ENCODE results near the gene ADAMTS2.
"Not testable (repeated sequence)": the region's sequence is repeated elsewhere in the genome, so short reads cannot be mapped to it uniquely, and the experiment has no call there.

The ADAMTS2 gene

GRCh38 chr5:179326122-179326927 is 18.9 kb downstream of the ADAMTS2 start:
- H3K36me3 ChIP-seq (ENCODE audit: control insufficient read depth, insufficient read depth, low read length): no peaks in the 10 kb centered on the region
- peaks cover 9% of the 10 kb centered on the region for H3K27me3 ChIP-seq (ENCODE audit: control insufficient read depth, insufficient read depth, low read length)
- H3K4me1 ChIP-seq (ENCODE audit: control insufficient read depth, insufficient read depth, low read length): no peaks in the 10 kb centered on the region
- no peaks in the 10 kb centered on the region for H3K9me3 ChIP-seq (ENCODE audit: control insufficient read depth, insufficient read depth, low read length)
- no peak overlapping the region for H3K9ac ChIP-seq (ENCODE audit: low read depth, low read length)
- H3K4me3 ChIP-seq (ENCODE audit: low read depth, low read length): peak overlapping the region; percentile 31

DNA sequence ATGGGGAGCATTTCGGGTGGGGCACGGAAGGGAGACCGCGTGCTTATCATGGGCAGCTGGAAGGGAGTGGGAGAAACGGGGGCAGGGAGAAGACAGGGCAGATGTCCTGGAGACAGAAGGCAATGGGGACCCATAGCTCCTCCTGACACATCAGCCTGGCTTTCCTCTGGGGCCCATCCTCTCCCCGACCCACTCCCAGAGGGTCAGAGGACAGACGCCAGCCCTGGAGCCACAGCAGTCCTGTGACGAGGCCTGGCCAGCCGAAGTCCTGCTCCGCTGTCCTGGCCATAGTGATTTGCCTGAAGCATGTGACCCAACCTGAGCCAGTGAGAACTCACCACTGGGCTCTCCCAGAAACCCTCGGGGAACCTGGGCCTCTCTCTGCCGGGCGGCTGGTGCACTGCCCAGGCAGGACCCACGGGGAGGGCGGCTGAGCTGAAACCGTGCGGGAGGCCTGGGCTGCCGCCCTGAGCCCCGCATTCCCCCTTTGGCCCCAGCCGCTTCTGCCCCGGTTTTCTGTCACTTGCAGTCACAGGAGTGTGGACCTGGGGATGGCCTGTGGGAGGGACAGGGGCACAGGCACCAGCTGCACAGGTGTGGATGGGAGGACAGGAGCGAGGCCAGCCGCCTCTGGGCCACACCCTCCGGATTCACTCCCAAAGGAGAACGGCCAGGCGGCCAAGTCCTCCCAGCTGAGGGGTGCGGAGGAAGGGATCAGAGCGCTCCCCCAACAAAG is 19.8 kb downstream of the ADAMTS2 start:
- no peak overlapping the region for H3K9ac ChIP-seq (ENCODE audit: low read depth, low read length)
- H3K4me3 ChIP-seq (ENCODE audit: low read depth, low read length): no peak overlapping the region
- H3K9me3 ChIP-seq (ENCODE audit: control insufficient read depth, insufficient read depth, low read length): no peaks in the 10 kb centered on the region
- H3K36me3 ChIP-seq (ENCODE audit: control insufficient read depth, insufficient read depth, low read length): no peaks in the 10 kb centered on the region
- no peaks in the 10 kb centered on the region for H3K4me1 ChIP-seq (ENCODE audit: control insufficient read depth, insufficient read depth, low read length)
- peaks cover 9% of the 10 kb centered on the region for H3K27me3 ChIP-seq (ENCODE audit: control insufficient read depth, insufficient read depth, low read length)

DNA sequence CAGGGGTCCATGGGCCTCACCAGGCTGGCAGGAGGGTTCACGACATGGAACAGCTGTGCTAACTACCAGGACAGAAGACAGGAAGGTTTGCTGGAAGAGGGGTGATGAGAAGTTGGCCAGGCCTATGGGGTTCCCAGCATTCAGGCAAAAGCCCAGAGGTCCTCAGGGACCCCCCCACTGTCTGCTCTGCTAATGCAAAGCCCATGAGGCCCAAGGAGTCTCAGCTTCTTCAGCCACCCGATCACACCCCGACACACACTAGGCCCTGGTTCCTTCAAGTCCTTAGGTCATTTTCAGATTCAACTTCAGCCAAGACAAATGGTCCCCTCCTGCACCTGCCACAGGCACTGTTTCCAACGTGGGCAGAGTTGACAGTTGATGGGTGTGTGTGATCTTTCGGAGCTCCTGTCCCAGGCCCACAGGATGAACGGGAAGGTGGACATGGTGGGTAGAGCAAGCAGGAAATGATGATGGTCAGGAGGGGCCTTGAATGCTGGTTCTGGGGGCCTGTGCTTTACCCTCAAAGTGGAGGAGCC is 20.4 kb downstream of the ADAMTS2 start:
- no peaks in the 10 kb centered on the region for H3K4me1 ChIP-seq (ENCODE audit: control insufficient read depth, insufficient read depth, low read length)
- peaks cover 9% of the 10 kb centered on the region for H3K27me3 ChIP-seq (ENCODE audit: control insufficient read depth, insufficient read depth, low read length)
- no peak overlapping the region for H3K9ac ChIP-seq (ENCODE audit: low read depth, low read length)
- no peaks in the 10 kb centered on the region for H3K36me3 ChIP-seq (ENCODE audit: control insufficient read depth, insufficient read depth, low read length)
- no peaks in the 10 kb centered on the region for H3K9me3 ChIP-seq (ENCODE audit: control insufficient read depth, insufficient read depth, low read length)
- H3K4me3 ChIP-seq (ENCODE audit: low read depth, low read length): no peak overlapping the region

DNA sequence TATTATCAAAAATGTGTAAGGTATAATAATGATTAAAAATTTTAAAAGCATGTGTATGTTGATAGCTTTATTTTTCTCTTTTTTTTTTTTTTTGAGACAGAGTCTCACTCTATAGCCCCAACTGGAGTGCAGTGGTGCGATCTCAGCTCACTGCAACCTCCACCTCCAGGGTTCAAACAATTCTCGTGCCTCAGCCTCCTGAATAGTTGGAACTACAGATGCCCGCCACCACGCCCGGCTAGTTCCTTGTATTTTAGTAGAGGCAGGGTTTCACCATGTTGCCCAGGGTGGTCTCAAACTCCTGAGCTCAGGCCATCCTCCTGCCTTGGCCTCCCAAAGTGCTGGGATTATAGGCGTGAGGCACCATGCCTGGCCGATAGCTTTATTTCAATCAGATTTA is 20.9 kb downstream of the ADAMTS2 start:
- H3K9ac ChIP-seq (ENCODE audit: low read depth, low read length); H3K4me1 ChIP-seq (ENCODE audit: control insufficient read depth, insufficient read depth, low read length); H3K4me3 ChIP-seq (ENCODE audit: low read depth, low read length); H3K36me3 ChIP-seq (ENCODE audit: control insufficient read depth, insufficient read depth, low read length); H3K9me3 ChIP-seq (ENCODE audit: control insufficient read depth, insufficient read depth, low read length); H3K27me3 ChIP-seq (ENCODE audit: control insufficient read depth, insufficient read depth, low read length): not testable (repeated sequence)

DNA sequence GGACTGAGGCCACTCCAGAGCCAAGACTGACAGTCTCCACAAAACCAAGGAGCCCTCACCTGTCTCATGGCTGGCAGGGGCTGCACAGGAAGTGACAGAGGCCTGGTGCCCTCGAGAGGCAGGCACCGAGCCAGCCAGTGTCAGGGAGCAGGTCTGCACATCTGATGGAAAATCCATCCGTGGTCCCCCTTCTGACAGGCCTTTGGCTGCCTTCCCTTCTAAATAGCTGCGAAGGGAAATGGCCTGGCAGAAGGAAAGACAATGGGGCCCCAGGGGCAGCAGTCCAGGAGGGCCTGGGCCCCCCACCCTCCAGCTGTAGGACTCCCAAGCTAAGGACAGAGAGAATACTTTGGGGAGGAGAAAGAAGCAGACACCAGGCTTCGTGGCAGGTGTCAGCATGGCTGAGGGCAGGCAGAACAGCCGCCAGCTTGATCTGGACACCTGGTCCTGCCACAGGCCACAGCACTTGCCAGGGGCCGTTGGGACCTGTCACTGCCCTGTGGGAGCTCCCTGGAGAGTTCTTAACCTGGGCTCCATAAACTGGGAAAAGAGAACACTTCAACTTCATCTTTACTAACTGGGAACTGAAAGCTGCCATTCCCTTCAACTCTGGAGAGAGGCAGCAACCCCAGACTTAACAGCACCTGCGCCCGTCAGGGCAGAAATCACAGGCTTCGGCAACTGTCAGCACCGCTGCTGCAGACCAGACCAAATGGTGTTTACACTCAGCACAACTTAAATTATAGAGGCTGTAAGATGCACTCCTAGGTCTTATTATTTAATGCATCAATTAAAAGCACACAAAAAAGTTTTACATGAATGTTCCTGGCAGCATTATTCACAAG is 22.0 kb downstream of the ADAMTS2 start:
- Histone ChIP-seq H3K36me3 (ENCODE audit: control insufficient read depth, insufficient read depth, low read length) (no peaks in the 10 kb centered on the region), H3K9ac (ENCODE audit: low read depth, low read length) (no peak overlapping the region), H3K27me3 (ENCODE audit: control insufficient read depth, insufficient read depth, low read length) (peaks cover 9% of the 10 kb centered on the region), H3K9me3 (ENCODE audit: control insufficient read depth, insufficient read depth, low read length) (no peaks in the 10 kb centered on the region), H3K4me1 (ENCODE audit: control insufficient read depth, insufficient read depth, low read length) (no peaks in the 10 kb centered on the region), H3K4me3 (ENCODE audit: low read depth, low read length) (no peak overlapping the region)

DNA sequence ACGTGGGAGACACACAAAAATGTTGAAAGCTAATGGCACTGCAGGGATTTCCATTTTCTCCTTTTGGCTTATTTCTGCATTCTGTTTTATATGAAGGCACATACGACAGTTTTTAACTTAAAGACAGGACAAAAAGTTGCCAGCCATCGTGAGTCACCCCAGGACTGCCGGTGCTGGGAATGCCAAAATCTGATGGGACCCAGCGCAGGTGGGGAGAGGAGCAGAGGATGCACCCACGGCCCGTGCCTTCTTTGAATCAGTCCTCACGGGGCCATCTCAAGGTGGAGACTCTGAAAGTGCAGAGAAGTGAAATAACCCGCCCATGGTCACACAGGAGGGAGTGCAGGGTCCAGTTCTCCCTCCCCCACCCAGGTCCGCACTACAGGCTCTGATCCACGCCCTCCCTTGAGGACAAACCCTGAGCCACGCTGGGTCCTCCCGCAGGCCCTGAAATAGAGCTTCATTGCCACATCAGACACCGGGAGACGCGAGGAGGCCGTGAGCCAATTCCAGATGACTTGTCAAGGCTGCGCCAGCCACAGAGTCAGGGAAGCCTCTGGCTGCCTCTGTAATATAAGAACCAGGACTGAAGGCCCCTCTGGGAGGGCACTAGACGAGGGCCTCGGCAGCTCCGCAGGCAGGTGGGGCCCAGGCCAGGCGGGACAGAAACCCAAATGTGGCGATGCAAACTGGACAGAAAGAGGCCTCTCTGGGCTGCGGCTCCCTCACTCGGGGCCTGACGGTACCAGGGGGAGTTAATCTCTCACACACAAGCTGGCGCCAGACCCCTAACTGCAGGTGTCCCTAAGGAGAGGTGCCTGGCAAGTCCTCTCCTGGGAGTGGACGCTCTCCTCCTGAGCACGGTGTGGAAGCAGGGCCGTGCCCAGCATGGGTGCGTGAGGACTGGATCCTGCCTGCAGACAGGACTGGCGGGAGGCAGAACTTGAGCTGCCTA is 22.9 kb downstream of the ADAMTS2 start:
- H3K9ac ChIP-seq (ENCODE audit: low read depth, low read length): no peak overlapping the region
- H3K9me3 ChIP-seq (ENCODE audit: control insufficient read depth, insufficient read depth, low read length): no peaks in the 10 kb centered on the region
- H3K4me3 ChIP-seq (ENCODE audit: low read depth, low read length): no peak overlapping the region
- H3K36me3 ChIP-seq (ENCODE audit: control insufficient read depth, insufficient read depth, low read length): no peaks in the 10 kb centered on the region
- H3K4me1 ChIP-seq (ENCODE audit: control insufficient read depth, insufficient read depth, low read length): no peaks in the 10 kb centered on the region
- H3K27me3 ChIP-seq (ENCODE audit: control insufficient read depth, insufficient read depth, low read length): peaks cover 6% of the 10 kb centered on the region

GRCh38 chr5:179321206-179321987 is 23.9 kb downstream of the ADAMTS2 start:
- H3K9ac ChIP-seq (ENCODE audit: low read depth, low read length): no peak overlapping the region
- no peak overlapping the region for H3K4me3 ChIP-seq (ENCODE audit: low read depth, low read length)
- H3K36me3 ChIP-seq (ENCODE audit: control insufficient read depth, insufficient read depth, low read length): no peaks in the 10 kb centered on the region
- H3K27me3 ChIP-seq (ENCODE audit: control insufficient read depth, insufficient read depth, low read length): no peaks in the 10 kb centered on the region
- no peaks in the 10 kb centered on the region for H3K9me3 ChIP-seq (ENCODE audit: control insufficient read depth, insufficient read depth, low read length)
- H3K4me1 ChIP-seq (ENCODE audit: control insufficient read depth, insufficient read depth, low read length): no peaks in the 10 kb centered on the region

DNA sequence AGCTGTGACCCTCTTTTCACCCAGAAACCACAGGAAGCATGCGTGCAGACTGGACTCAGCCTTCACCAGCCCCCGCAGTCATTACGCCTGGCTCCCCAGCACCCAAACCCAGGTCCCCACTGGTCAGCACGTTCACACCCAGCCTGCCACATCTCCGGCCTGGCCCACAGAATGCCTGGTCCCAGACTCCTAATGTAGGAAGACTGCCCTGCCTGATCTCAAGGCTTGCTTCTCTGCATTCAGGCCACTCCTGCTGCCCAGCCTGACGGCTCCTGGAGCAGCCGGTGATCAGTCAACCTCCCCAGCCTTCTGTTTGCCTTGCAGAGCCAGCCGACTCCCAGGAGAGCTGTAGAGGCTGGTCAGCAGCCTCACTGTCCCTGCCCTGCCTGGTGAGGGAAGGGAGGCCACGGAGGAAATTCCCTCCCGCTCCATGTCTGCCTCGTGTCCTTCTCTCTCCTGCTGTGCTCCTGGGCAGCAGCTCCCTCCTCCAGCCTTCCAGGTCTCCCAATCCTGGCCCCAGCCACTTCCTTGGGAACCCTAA is 25.4 kb downstream of the ADAMTS2 start:
- Histone ChIP-seq H3K4me1 (ENCODE audit: control insufficient read depth, insufficient read depth, low read length) (no peaks in the 10 kb centered on the region), H3K36me3 (ENCODE audit: control insufficient read depth, insufficient read depth, low read length) (no peaks in the 10 kb centered on the region), H3K27me3 (ENCODE audit: control insufficient read depth, insufficient read depth, low read length) (no peaks in the 10 kb centered on the region), H3K9ac (ENCODE audit: low read depth, low read length) (no peak overlapping the region), H3K4me3 (ENCODE audit: low read depth, low read length) (no peak overlapping the region), H3K9me3 (ENCODE audit: control insufficient read depth, insufficient read depth, low read length) (no peaks in the 10 kb centered on the region)

GRCh38 chr5:179319123-179319522 is 26.1 kb downstream of the ADAMTS2 start:
- Histone ChIP-seq H3K4me1 (ENCODE audit: control insufficient read depth, insufficient read depth, low read length) (no peaks in the 10 kb centered on the region), H3K9me3 (ENCODE audit: control insufficient read depth, insufficient read depth, low read length) (no peaks in the 10 kb centered on the region), H3K27me3 (ENCODE audit: control insufficient read depth, insufficient read depth, low read length) (no peaks in the 10 kb centered on the region), H3K9ac (ENCODE audit: low read depth, low read length) (no peak overlapping the region), H3K4me3 (ENCODE audit: low read depth, low read length) (no peak overlapping the region), H3K36me3 (ENCODE audit: control insufficient read depth, insufficient read depth, low read length) (no peaks in the 10 kb centered on the region)

GRCh38 chr5:179318221-179318955 is 26.9 kb downstream of the ADAMTS2 start:
- H3K4me1 ChIP-seq (ENCODE audit: control insufficient read depth, insufficient read depth, low read length): no peaks in the 10 kb centered on the region

More at GRCh38 chr5:179318221-179318955, 26.9 kb downstream of the ADAMTS2 start:
- H3K36me3 ChIP-seq (ENCODE audit: control insufficient read depth, insufficient read depth, low read length): no peaks in the 10 kb centered on the region
- H3K9me3 ChIP-seq (ENCODE audit: control insufficient read depth, insufficient read depth, low read length): no peaks in the 10 kb centered on the region
- no peaks in the 10 kb centered on the region for H3K27me3 ChIP-seq (ENCODE audit: control insufficient read depth, insufficient read depth, low read length)
- H3K9ac ChIP-seq (ENCODE audit: low read depth, low read length): no peak overlapping the region
- H3K4me3 ChIP-seq (ENCODE audit: low read depth, low read length): no peak overlapping the region
